ENCODE results near the gene PSMB2. TPM values are rescaled to one million over a fixed set of nuclear protein-coding genes. Genes with fewer than 3 reads are reported as not detected.

The PSMB2 gene
- total RNA-seq, 1 experiment from 2014 or later = 122 TPM

- intact Hi-C loops (cut with micrococcal nuclease) = no loop called here
- no peak overlapping the region for H2AFZ ChIP-seq (ENCODE audit: low read depth, low read length, poor library complexity, severe bottlenecking)
- no peak overlapping the region for H3K4me3 ChIP-seq (replicated peaks in 1 of 2; ENCODE audit: low read depth in 1 of 2, low read length in 2 of 2)
- H3K9me2 ChIP-seq (ENCODE audit: insufficient read depth) = no peaks in the 10 kb centered on the region
- BruUV-seq (replicated peaks) = no TSS peak
- ChIA-PET POLR2A (no interaction called here), CTCF (no interaction called here), RAD21 (ENCODE audit: low non-redundant PET in 1 of 2, low total read pairs in 2 of 2, uncharacterized antibody in 2 of 2, unreplicated experiment in 2 of 2) (no interaction called here)
- TF ChIP-seq RAD21 (IDR thresholded peaks at IDR 0.05; ENCODE audit: low read depth) (no peak), ELF1 (IDR thresholded peaks at IDR 0.05; ENCODE audit: borderline replicate concordance, low read depth) (no peak)
- TF ChIP-seq, protein P1, sequence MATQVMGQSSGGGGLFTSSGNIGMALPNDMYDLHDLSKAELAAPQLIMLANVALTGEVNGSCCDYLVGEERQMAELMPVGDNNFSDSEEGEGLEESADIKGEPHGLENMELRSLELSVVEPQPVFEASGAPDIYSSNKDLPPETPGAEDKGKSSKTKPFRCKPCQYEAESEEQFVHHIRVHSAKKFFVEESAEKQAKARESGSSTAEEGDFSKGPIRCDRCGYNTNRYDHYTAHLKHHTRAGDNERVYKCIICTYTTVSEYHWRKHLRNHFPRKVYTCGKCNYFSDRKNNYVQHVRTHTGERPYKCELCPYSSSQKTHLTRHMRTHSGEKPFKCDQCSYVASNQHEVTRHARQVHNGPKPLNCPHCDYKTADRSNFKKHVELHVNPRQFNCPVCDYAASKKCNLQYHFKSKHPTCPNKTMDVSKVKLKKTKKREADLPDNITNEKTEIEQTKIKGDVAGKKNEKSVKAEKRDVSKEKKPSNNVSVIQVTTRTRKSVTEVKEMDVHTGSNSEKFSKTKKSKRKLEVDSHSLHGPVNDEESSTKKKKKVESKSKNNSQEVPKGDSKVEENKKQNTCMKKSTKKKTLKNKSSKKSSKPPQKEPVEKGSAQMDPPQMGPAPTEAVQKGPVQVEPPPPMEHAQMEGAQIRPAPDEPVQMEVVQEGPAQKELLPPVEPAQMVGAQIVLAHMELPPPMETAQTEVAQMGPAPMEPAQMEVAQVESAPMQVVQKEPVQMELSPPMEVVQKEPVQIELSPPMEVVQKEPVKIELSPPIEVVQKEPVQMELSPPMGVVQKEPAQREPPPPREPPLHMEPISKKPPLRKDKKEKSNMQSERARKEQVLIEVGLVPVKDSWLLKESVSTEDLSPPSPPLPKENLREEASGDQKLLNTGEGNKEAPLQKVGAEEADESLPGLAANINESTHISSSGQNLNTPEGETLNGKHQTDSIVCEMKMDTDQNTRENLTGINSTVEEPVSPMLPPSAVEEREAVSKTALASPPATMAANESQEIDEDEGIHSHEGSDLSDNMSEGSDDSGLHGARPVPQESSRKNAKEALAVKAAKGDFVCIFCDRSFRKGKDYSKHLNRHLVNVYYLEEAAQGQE (IDR thresholded peaks at IDR 0.05; ENCODE audit: low read depth) = peak; percentile 72
- no peaks in the 10 kb centered on the region for H3K4me1 ChIP-seq (ENCODE audit: control insufficient read depth in 1 of 2, insufficient read depth in 2 of 2, low read length in 2 of 2)
- H3K9me3 ChIP-seq (ENCODE audit: control insufficient read depth in 1 of 2, insufficient read depth in 1 of 2, low read depth in 1 of 2, low read length in 2 of 2) = no peaks in the 10 kb centered on the region
- no peak overlapping the region for H3K27ac ChIP-seq (ENCODE audit: low read depth, low read length)
- H3K79me2 ChIP-seq (ENCODE audit: insufficient read depth, low read length) = no peaks in the 10 kb centered on the region
- ATAC-seq (no peak), DNase-seq (ENCODE audit: low read depth, low spot score) (no peak)
- no peaks in the 10 kb centered on the region for H4K20me1 ChIP-seq (ENCODE audit: insufficient read depth)
- no peaks in the 10 kb centered on the region for H3K36me3 ChIP-seq (ENCODE audit: control insufficient read depth in 1 of 2, insufficient read depth in 2 of 2, low read length in 2 of 2)
- no peak overlapping the region for H3K9ac ChIP-seq (ENCODE audit: low read length)
- no peak overlapping the region for H3K4me2 ChIP-seq (ENCODE audit: low read length)
- H3K27me3 ChIP-seq (ENCODE audit: insufficient read depth, low read length) = peaks cover 18% of the 10 kb centered on the region; the same call in 1 of the 2 replicates
These were observed 19.5 kb upstream of the PSMB2 start for GRCh38 chr1:35660581-35661473.

GRCh38 chr1:35659589-35659988 is 18.3 kb upstream of the PSMB2 start:
- ATAC-seq (no peak), DNase-seq (ENCODE audit: low read depth, low spot score) (no peak)
- Histone ChIP-seq H4K20me1 (ENCODE audit: insufficient read depth) (no peaks in the 10 kb centered on the region), H3K27ac (ENCODE audit: low read depth, low read length) (no peak overlapping the region), H3K4me2 (ENCODE audit: low read length) (no peak overlapping the region), H3K9ac (ENCODE audit: low read length) (no peak overlapping the region), H3K36me3 (ENCODE audit: control insufficient read depth in 1 of 2, insufficient read depth in 2 of 2, low read length in 2 of 2) (no peaks in the 10 kb centered on the region), H2AFZ (ENCODE audit: low read depth, low read length, poor library complexity, severe bottlenecking) (no peak overlapping the region), H3K4me3 (replicated peaks in 1 of 2; ENCODE audit: low read depth in 1 of 2, low read length in 2 of 2) (no peak overlapping the region), H3K4me1 (ENCODE audit: control insufficient read depth in 1 of 2, insufficient read depth in 2 of 2, low read length in 2 of 2) (no peaks in the 10 kb centered on the region), H3K79me2 (ENCODE audit: insufficient read depth, low read length) (no peaks in the 10 kb centered on the region), H3K9me3 (ENCODE audit: control insufficient read depth in 1 of 2, insufficient read depth in 1 of 2, low read depth in 1 of 2, low read length in 2 of 2) (no peaks in the 10 kb centered on the region), H3K27me3 (ENCODE audit: insufficient read depth, low read length) (peaks cover 25% of the 10 kb centered on the region), H3K9me2 (ENCODE audit: insufficient read depth) (no peaks in the 10 kb centered on the region)
- intact Hi-C loops (cut with micrococcal nuclease) = no loop called here
- ChIA-PET CTCF (no interaction called here), POLR2A (no interaction called here), RAD21 (ENCODE audit: low non-redundant PET in 1 of 2, low total read pairs in 2 of 2, uncharacterized antibody in 2 of 2, unreplicated experiment in 2 of 2) (no interaction called here)
- no TSS peak for BruUV-seq (replicated peaks)
- TF ChIP-seq CEBPB (IDR thresholded peaks at IDR 0.05; ENCODE audit: low read depth) = no peak
- no peak for TF ChIP-seq ELF1 (IDR thresholded peaks at IDR 0.05; ENCODE audit: borderline replicate concordance, low read depth)
- no peak for TF ChIP-seq SIN3A (IDR thresholded peaks at IDR 0.05; ENCODE audit: low read depth)
- no peak for TF ChIP-seq POLR2A (IDR thresholded peaks at IDR 0.05; ENCODE audit: borderline replicate concordance, extremely low read depth, insufficient read depth, insufficient read length)
- TF ChIP-seq FOSL1 (IDR thresholded peaks at IDR 0.05; ENCODE audit: low read depth) = no peak
- no peak for TF ChIP-seq SRF (IDR thresholded peaks at IDR 0.05; ENCODE audit: low read depth)
- TF ChIP-seq, protein P2, sequence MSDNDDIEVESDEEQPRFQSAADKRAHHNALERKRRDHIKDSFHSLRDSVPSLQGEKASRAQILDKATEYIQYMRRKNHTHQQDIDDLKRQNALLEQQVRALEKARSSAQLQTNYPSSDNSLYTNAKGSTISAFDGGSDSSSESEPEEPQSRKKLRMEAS (IDR thresholded peaks at IDR 0.05) = no peak
- no peak for TF ChIP-seq EGR1 (IDR thresholded peaks at IDR 0.05; ENCODE audit: low read depth)
- TF ChIP-seq SP1 (IDR thresholded peaks at IDR 0.05; ENCODE audit: low read depth) = no peak
- no peak for TF ChIP-seq YY1 (IDR thresholded peaks at IDR 0.05; ENCODE audit: extremely low read depth, insufficient replicate concordance, low read depth, low read length)
- TF ChIP-seq, protein P1 (IDR thresholded peaks at IDR 0.05; ENCODE audit: low read depth) = no peak
- no peak for TF ChIP-seq EZH2 (IDR thresholded peaks at IDR 0.05)
- TF ChIP-seq RAD21 (IDR thresholded peaks at IDR 0.05; ENCODE audit: low read depth) = no peak

Data from HCT116 (cell line).